ENCODE results near the gene INTS6L.

GRCh38 chrX:135531813-135532212 lies 11.4 kb downstream of the INTS6L start:
- no peak for TF ChIP-seq CTCF (IDR thresholded peaks at IDR 0.05)
- no peak for TF ChIP-seq POLR2A (IDR thresholded peaks at IDR 0.05)

Measured in testis (tissue), 2 donors.